Astrocyte of the spinal cord (primary cell): ENCODE results near the gene SURF2.
A peak's percentile ranks its signal among the peaks of the same experiment; 100 is the strongest.
"Not testable (repeated sequence)": the region's sequence is repeated elsewhere in the genome, so short reads cannot be mapped to it uniquely, and the experiment has no call there.

Source experiments
- DNase-seq: peaks from one replicate; pipeline ENCODE4 v3.0.0; 2011; ENCODE audit warnings: low read depth, low spot score
- H3K4me3 ChIP-seq: 2 replicates; pipeline ENCODE4 v1.5.1; 2011; ENCODE audit warnings: low read depth, mild to moderate bottlenecking, low read length, moderate library complexity
- CTCF ChIP-seq: IDR thresholded peaks from 2 replicates; pipeline ENCODE4 v1.5.1; 2012; ENCODE audit warnings: low read depth, mild to moderate bottlenecking, low read length, inconsistent platforms
- in situ Hi-C: cut with HindIII; loops from 2 replicates; pipeline ENCODE4 v1.10.0; 2017; ENCODE audit warnings: low sequenced_read_pairs

Gene SURF2

GRCh38 chr9:133375724-133376654 is 19.6 kb downstream of the SURF2 start, which contains the start of the genes STKLD1 and SURF4:
STKLD1 (plus strand) TSS chr9:133376366; CDS start chr9:133376474, 108 bp downstream.
SURF4 (minus strand) TSS chr9:133376060; CDS start chr9:133375969, 91 bp downstream.
- in situ Hi-C loops = no loop called here
- no peak for TF ChIP-seq CTCF
- peak within 1 kb of the TSS; percentile 96 for H3K4me3 ChIP-seq
- DNase-seq = peak; percentile 97

DNA sequence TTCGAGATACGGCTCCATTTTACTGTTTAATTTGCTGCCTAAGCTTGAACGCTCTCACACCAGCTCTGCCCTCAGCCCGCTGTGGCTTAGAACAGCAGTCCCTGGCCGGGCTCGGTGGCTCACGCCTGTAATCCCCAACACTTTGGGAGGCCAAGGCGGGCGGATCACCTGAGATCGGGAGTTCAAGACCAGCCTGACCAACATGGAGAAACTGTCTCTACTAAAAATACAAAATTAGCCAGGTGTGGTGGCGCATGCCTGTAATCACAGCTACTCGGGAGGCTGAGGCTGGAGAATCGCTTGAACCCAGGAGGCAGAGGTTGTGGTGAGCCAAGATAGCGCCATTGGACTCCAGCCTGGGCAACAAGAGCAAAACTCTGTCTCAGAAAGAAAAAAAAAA is 20.9 kb downstream of the SURF2 start:
- DNase-seq, H3K4me3 ChIP-seq, in situ Hi-C loops: not testable (repeated sequence)

DNA sequence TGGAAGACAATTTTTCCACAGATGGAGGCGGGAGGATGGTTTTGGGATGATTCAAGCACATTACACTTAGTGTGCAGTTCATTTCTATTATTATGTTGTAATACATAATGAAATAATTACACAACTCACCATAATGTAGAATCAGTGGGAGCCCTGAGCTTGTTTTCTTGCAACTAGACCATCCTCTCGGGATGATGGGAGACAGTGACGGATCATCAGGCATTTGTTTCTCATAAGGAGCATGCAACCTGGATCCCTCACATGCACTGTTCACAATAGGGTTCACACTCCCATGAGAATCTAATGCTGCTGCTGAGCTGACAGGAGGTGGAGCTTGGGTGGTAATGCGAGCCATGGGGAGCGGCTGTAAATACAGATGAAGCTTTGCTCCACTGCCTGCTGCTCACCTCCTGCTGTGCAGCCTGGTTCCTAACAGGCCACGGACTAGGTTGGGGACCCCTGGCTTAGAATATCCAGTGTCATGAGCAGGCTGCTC is 21.4 kb downstream of the SURF2 start:
- in situ Hi-C loops = no loop called here
- DNase-seq = no peak
- TF ChIP-seq CTCF = no peak
- no peak overlapping the region for H3K4me3 ChIP-seq

GRCh38 chr9:133378408-133378962 is 22.1 kb downstream of the SURF2 start:
- in situ Hi-C loops = no loop called here
- no peak overlapping the region for H3K4me3 ChIP-seq

DNA sequence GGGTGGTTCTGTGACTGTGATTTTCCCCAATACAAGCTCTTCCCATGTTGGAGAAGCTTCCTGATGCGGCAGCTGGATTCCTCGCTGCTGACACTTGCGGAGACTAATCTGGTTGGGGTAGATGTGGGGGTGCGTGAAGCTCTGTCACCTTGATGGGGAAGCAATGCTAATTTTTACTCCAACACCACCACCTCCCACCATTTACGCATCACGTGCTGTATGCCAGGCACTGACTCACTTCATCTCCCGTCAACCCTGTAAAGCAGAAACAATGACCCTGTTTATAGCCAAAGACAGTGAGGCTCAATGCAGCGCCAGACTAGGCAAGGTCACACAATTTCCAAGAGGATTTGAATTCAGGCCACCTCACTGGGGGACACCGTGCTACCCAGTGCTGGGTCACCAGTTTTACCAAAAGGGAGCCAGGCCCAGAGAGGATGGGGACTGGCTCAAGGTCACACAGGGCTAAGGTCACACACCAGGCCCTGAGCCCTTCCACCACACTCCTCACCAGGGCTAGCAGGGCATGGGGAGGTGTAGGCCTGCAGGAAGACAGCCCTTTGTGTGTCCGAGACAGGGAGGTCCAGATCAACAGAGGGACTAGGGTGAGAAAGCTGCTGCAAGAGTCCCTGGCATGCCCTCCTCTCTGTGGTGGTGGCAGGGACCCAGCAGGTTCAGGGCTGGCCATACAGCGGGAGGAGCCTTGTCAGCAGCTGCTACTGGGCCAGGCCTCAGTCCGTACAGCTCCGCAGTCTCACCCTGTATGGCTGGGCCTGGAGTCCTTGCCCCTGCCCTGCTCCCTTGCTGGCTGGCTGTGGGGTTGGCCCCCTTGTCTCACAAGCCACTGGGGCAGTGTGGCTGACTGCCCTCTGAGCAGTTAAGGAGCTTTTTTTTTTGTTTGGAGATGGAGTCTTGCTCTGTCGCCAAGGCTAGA is 23.1 kb downstream of the SURF2 start:
- no peak overlapping the region for H3K4me3 ChIP-seq
- in situ Hi-C loops = no loop called here
- no peak for DNase-seq
- no peak for TF ChIP-seq CTCF

More at GRCh38 chr9:133378408-133378962, 22.1 kb downstream of the SURF2 start:
- TF ChIP-seq CTCF = no peak
- no peak for DNase-seq

GRCh38 chr9:133380734-133381133 is 24.4 kb downstream of the SURF2 start:
- no peak overlapping the region for H3K4me3 ChIP-seq
- DNase-seq = no peak
- TF ChIP-seq CTCF = no peak
- in situ Hi-C loops = no loop called here
